H1 (cell line): ENCODE measurements around the gene SMURF2.

ENCODE experiments used
- EP300 ChIP-seq, 2 experiments: IDR thresholded peaks; 1 replicate in 1 of 2; 2 replicates in 1 of 2; pipeline ENCODE4 v1.6.1; 2011 to 2012; ENCODE audit warnings: low read depth in 2 of 2, low read length in 2 of 2, mild to moderate bottlenecking in 2 of 2, borderline replicate concordance in 1 of 2, inconsistent platforms in 1 of 2, moderate library complexity in 1 of 2
- JUN ChIP-seq: IDR thresholded peaks from 2 replicates; pipeline ENCODE4 v1.6.1; 2011; ENCODE audit warnings: low read depth, mild to moderate bottlenecking, improper control_type of control experiment, low read length
- JUND ChIP-seq: IDR thresholded peaks from 2 replicates; pipeline ENCODE4 v1.6.1; 2011; ENCODE audit warnings: mild to moderate bottlenecking, improper control_type of control experiment, low read length
- PHF8 ChIP-seq: fragments of 200-600 bp; sonication (generic); conservative IDR thresholded peaks from 2 replicates; pipeline ENCODE4 v1.7.1; 2012; ENCODE audit warnings: low read depth, mild to moderate bottlenecking, inconsistent platforms, low read length, moderate library complexity
- POLR2AphosphoS5 ChIP-seq: IDR thresholded peaks from 2 replicates; pipeline ENCODE4 v1.6.1; 2011; ENCODE audit warnings: low read depth, low read length
- RAD21 ChIP-seq, 2 experiments: IDR thresholded peaks in 1 of 2; conservative IDR thresholded peaks in 1 of 2; 2 replicates each; pipeline ENCODE4 v1.6.1; 2011; ENCODE audit warnings: low read depth in 2 of 2, low read length in 2 of 2, improper control_type of control experiment in 1 of 2, inconsistent platforms in 1 of 2, mild to moderate bottlenecking in 1 of 2, moderate library complexity in 1 of 2
- SIN3A ChIP-seq, 2 experiments: IDR thresholded peaks in 1 of 2; conservative IDR thresholded peaks in 1 of 2; 2 replicates each; pipeline ENCODE4 v1.6.1; 2011 to 2012; ENCODE audit warnings: low read length in 2 of 2, improper control_type of control experiment in 1 of 2, low read depth in 1 of 2, mild to moderate bottlenecking in 1 of 2
- TAF1 ChIP-seq: IDR thresholded peaks from 2 replicates; pipeline ENCODE4 v1.6.1; 2011; ENCODE audit warnings: mild to moderate bottlenecking, low read depth, low read length
- TBP ChIP-seq: IDR thresholded peaks from 2 replicates; pipeline ENCODE4 v1.6.1; 2011; ENCODE audit warnings: low read depth, low read length, improper control_type of control experiment
- TEAD4 ChIP-seq: IDR thresholded peaks from 2 replicates; pipeline ENCODE4 v1.6.1; 2012; ENCODE audit warnings: low read depth, low read length, inconsistent platforms, mixed read lengths
- ZNF274 ChIP-seq: IDR thresholded peaks from 2 replicates; pipeline ENCODE4 v1.7.0; 2012; ENCODE audit warnings: low read length, borderline replicate concordance; ENCODE audit errors: extremely low read depth
- TF ChIP-seq, protein P1 (sequence below), 3 experiments: IDR thresholded peaks; 1 replicate in 2 of 3; 2 replicates in 1 of 3; pipeline versions ENCODE4 v1.5.1 to v1.6.1; 2011; ENCODE audit warnings: low read length in 3 of 3, mild to moderate bottlenecking in 3 of 3, inconsistent platforms in 2 of 3, low read depth in 1 of 3, moderate library complexity in 1 of 3; ENCODE audit not compliant: insufficient read depth in 1 of 3; ENCODE audit errors: control extremely low read depth in 1 of 3

- no peak for TF ChIP-seq TAF1
- no peak for TF ChIP-seq JUND
- no peak for TF ChIP-seq RAD21 (IDR thresholded peaks at IDR 0.05 in 1 of 2, conservative IDR thresholded peaks at IDR 0.05 in 1 of 2; ENCODE audit: low read depth in 2 of 2, low read length in 2 of 2)
- TF ChIP-seq JUN: no peak
- no peak for TF ChIP-seq TEAD4
- TF ChIP-seq TBP: no peak
- TF ChIP-seq, protein P1, sequence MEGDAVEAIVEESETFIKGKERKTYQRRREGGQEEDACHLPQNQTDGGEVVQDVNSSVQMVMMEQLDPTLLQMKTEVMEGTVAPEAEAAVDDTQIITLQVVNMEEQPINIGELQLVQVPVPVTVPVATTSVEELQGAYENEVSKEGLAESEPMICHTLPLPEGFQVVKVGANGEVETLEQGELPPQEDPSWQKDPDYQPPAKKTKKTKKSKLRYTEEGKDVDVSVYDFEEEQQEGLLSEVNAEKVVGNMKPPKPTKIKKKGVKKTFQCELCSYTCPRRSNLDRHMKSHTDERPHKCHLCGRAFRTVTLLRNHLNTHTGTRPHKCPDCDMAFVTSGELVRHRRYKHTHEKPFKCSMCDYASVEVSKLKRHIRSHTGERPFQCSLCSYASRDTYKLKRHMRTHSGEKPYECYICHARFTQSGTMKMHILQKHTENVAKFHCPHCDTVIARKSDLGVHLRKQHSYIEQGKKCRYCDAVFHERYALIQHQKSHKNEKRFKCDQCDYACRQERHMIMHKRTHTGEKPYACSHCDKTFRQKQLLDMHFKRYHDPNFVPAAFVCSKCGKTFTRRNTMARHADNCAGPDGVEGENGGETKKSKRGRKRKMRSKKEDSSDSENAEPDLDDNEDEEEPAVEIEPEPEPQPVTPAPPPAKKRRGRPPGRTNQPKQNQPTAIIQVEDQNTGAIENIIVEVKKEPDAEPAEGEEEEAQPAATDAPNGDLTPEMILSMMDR (IDR thresholded peaks at IDR 0.05; ENCODE audit: control extremely low read depth in 1 of 3, insufficient read depth in 1 of 3, low read depth in 1 of 3, low read length in 3 of 3): no peak
- TF ChIP-seq ZNF274: no peak
- TF ChIP-seq PHF8: no peak
- TF ChIP-seq EP300 (IDR thresholded peaks at IDR 0.05; ENCODE audit: borderline replicate concordance in 1 of 2, low read depth in 2 of 2, low read length in 2 of 2): no peak
- no peak for TF ChIP-seq SIN3A (conservative IDR thresholded peaks at IDR 0.05 in 1 of 2, IDR thresholded peaks at IDR 0.05 in 1 of 2; ENCODE audit: low read depth in 1 of 2, low read length in 2 of 2)
- no peak for TF ChIP-seq POLR2AphosphoS5
Measured at GRCh38 chr17:64687961-64688360, 25.9 kb upstream of the SMURF2 start.
